GM18505 (cell line): Measurements from ENCODE around the gene ANKRD65.
"Not testable (repeated sequence)": the region's sequence is repeated elsewhere in the genome, so short reads cannot be mapped to it uniquely, and the experiment has no call there.

Experiments used
- ATAC-seq: cut with Tn5 transposase; IDR thresholded peaks from one replicate; pipeline ENCODE4 v1.9.1; 2021; ENCODE audit not compliant: unreplicated experiment
- POLR2A ChIP-seq: IDR thresholded peaks from 4 replicates; pipeline ENCODE4 v1.6.1; 2011; ENCODE audit warnings: borderline replicate concordance; ENCODE audit not compliant: insufficient read depth, insufficient read length; ENCODE audit errors: extremely low read depth

Gene ANKRD65

GRCh38 chr1:1391225-1391624 is 29.9 kb downstream of the ANKRD65 start:
- no peak for TF ChIP-seq POLR2A
- ATAC-seq = no peak

DNA sequence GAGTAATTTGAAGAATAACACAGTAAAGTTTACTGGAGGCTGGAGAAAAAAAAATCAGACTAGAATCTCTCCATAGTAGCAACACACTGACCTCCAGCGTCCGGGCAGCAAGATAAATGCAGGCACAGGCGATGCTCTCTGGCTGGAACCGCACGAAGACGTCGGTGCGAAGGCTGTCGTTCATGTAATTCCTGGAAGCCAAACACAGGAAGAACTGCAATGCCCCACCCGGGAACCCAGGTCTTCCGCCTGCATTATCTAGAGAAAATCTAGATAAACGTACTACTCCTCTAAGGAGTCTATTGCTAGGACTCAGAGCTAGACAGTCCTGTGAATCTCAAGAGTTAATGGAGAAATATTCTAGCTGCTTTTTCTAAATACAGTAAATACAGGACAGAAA is 30.4 kb downstream of the ANKRD65 start:
- TF ChIP-seq POLR2A = no peak
- no peak for ATAC-seq

DNA sequence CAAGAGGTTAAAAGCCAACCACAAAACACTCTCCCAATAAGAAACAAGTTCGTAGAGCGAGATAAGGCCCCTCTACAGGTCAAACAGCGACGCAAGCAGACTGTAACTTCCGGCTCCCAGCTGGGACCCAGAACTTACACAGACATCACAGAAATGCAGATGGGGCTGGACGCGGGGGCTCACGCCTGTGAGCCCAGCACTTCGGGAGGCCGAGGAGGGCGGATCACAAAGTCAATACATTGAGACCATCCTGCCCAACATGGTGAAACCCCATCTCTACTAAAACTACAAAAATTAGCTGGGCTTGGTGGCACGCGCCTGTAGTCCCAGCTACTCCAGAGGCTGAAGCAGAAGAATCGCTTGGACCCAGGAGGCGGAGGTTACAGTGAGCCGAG is 33.0 kb downstream of the ANKRD65 start:
- TF ChIP-seq POLR2A = no peak
- no peak for ATAC-seq

DNA sequence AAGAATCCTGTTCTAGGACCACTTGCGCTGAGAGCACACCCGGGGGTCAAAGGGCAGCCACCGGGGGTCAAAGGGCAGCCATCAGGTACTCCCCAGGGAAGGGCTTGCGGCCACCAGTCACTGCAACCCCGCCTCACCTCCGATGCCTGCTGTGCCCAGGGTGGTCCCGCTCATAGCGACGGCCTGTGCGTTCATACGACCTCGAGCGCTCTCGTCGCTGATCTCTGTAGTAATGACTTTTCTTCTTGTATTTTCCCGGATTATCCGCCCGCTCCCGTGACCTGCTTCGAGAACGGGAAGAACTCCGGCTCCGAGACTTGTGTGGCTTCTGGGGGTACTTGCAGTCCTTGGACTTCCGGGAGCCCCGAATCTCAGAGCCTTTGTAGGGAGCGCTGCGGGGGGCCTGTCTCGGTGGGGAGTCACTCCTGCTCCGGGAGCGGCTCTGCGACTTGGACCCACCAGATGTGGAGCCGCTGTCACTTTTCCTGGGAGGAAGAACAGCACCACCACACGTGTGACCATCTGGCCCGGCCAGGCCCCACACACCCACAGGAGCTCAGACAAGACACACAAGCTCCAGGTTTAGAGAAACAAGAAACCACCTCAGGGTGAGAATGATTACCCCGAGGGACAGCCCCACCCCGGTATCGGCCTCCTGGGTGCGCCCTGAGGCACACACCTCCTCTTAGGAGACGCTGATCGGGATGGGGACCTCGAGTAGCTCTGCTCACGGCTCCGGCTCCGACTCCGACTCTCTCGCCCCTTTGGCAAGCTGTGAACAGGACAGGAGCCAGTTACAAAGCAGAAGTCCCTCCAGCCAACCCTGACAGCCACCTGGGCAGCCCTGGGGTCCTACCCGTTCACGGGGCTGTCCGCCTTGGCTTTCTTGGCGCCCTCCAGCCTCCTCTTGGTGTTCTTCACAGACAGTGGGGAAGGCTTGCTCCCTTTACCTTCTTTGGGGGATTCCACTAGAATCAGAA is 33.7 kb downstream of the ANKRD65 start:
- ATAC-seq = no peak
- TF ChIP-seq POLR2A = no peak

- TF ChIP-seq POLR2A = no peak
- ATAC-seq = no peak
Observed at GRCh38 chr1:1385931-1386330, 35.1 kb downstream of the ANKRD65 start.

- ATAC-seq = not testable (repeated sequence)
Observed at GRCh38 chr1:1385339-1385738, 35.7 kb downstream of the ANKRD65 start.

GRCh38 chr1:1381294-1381693 is 39.8 kb downstream of the ANKRD65 start:
- no peak for TF ChIP-seq POLR2A
- no peak for ATAC-seq

DNA sequence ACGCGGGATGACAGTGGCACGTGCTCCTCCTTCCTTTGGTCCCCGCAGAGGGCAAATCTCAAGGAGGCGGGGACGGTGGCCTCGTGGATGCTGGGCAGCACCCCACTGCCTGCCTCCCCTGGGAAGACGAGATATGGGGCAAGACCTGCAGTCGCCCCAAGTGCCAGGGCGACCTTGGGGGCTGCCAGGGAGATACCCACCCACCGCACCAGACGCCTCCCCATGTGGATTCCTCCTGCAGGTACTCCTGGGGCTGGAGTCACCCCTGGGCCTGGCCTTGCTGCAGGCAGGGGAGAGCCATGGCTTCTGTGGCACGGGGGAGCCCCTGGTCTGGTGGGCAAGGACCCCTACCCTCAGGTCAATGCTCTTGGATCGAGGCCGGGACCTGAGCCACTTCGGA is 40.2 kb downstream of the ANKRD65 start:
- ATAC-seq = no peak
- TF ChIP-seq POLR2A = no peak

DNA sequence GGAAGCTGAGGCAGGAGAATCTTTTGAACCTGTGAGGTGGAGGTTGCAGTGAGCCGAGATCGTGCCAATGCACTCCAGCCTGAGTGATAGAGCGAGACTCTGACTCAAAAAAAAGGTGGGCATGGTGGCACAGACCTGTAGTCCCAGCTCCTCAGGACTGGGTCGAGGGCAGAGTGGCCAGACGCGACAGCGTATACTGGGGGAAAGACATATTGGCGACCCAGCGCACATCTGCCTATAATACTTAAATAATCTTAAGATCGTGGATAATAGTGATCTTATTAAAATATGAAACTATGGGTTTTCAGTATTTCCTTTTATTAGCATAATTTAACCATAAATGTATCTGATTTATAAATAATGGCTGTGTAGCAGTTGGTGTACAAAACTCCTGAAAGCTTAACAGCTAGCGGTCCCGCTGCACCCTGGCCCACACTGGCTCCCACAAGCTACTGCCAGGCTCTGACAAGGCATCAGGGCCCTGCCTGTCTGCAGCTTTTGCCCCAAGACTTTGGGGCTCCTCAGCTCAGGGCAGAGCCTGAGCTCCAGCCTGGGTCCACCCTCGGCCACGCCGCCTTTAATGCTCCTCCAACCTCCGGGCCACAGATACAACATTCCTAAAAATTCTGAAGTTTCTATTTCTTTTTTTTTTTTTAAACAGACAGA is 43.4 kb downstream of the ANKRD65 start:
- no peak for ATAC-seq
- TF ChIP-seq POLR2A = no peak

- no peak for TF ChIP-seq POLR2A
- no peak for ATAC-seq
Observed at GRCh38 chr1:1376551-1377226, 44.4 kb downstream of the ANKRD65 start.

DNA sequence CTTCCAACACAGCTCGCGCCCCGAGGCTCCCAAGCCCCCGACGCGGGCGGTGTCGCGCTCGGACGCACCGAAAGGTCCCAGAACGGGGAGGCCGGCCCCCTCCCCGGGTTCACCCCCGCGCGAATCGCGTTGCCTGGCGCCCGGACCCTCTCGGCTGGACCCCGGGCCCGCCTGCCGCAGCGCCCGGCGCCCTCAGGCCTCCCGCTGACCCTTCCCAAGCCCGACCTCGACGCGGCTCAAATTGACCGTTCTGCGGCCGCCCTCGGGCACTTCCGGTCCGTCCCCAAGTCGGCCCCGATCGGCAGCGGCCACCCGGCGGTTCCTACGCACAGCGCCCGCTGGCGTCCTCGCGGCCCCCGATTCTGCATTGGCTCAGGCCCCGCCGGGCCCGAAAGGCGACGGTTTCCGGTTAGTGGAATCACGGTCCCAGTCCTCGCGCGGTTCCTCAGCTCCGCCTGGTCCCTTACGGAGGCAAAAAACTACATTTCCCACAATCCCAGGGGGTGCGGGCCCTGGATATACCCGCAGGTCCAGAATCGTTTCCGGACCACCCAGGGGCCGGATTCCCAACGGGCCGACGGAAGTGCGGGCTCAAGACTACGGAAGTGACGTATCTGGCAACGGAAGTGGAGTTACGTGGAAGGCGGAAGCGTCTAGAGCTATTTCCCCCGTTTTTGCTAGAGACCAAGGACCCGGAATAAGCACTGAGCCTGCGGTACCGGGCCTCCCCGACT is 46.0 kb downstream of the ANKRD65 start, which contains the start of gene AURKAIP1:
TSS of gene AURKAIP1 (minus strand) at position 279 of the 734 bp plus-strand sequence. CDS start 451 bp downstream, outside the sequence.
- peak; percentile 73 for ATAC-seq
- peak; percentile 73 for TF ChIP-seq POLR2A

- peak; percentile 2 for ATAC-seq
- no peak for TF ChIP-seq POLR2A
Observed at GRCh38 chr1:1374589-1374928, 46.5 kb downstream of the ANKRD65 start.
